CD4-positive, alpha-beta T cell treated with Interleukin-4 for 1 hour (primary cell): ENCODE measurements around the gene RIPK4.

Experiments used
- DNase-seq, 2 donors: peaks; one replicate each; pipeline ENCODE4 v3.0.0-alpha.2; 2020 to 2022

Gene RIPK4

DNA sequence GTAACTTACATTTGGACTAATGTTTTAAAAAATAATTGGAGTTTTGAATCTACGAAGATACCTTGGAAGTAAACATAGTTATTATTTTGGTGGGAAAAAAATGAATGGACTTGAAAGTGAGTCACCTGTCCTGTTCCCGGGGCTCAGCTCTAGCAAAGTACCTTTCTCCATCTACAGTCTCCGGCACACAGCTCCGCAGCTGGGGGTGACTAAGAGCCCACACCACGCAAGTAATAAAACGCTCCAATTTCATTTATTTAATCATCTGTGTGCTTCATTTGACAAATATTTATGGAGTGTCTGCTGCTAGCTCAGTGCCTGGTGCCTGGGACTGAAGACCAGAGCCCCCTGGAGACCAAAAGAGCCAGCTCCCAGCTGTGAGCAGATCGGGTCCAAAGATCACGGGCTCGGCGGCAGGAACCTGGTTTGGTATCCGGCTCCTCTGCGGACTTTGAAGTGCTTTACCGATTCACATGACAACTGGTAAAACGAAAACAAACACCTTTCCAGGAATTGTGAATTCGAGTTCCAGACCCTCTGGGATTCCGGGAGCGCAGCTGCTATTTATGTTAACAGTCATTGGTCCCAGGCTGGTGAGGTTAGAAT is 1.7 kb upstream of the RIPK4 start:
- no peak for DNase-seq

GRCh38 chr21:41767606-41768436 is 969 bp upstream of the RIPK4 start:
- no peak for DNase-seq

GRCh38 chr21:41765973-41766882 is 624 bp downstream of the RIPK4 start:
- no peak for DNase-seq

DNA sequence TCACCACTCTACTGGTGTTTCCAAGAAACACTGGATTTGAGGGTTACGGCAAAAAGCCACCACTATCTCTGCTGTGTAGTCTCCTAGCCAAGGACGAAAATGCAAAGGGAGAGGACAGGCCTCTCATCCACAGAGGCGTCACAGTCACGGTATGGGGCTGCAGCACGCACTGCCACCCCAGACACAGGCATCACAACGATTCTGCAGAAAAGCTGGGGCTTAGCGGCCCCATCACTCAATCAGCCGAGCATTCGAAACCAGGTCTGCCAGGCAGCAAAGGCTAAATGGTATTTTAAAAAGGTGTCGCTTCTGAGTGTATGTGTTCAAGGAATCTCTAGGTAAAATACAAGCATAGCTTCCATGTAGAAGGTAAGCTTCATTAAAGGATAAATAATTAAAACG is 1.4 kb downstream of the RIPK4 start:
- no peak for DNase-seq

- no peak for DNase-seq
Observed at GRCh38 chr21:41764558-41765419, 2.1 kb downstream of the RIPK4 start.

GRCh38 chr21:41763996-41764395 is 2.9 kb downstream of the RIPK4 start:
- no peak for DNase-seq

- no peak for DNase-seq
Observed at GRCh38 chr21:41763398-41763931, 3.4 kb downstream of the RIPK4 start.

GRCh38 chr21:41762753-41763152 is 4.1 kb downstream of the RIPK4 start:
- no peak for DNase-seq

GRCh38 chr21:41761934-41762635 is 4.8 kb downstream of the RIPK4 start:
- peak in 1 of 2 donors; percentile 30 for DNase-seq

GRCh38 chr21:41761211-41761933 is 5.5 kb downstream of the RIPK4 start:
- peak in 1 of 2 donors; percentile 63 for DNase-seq

DNA sequence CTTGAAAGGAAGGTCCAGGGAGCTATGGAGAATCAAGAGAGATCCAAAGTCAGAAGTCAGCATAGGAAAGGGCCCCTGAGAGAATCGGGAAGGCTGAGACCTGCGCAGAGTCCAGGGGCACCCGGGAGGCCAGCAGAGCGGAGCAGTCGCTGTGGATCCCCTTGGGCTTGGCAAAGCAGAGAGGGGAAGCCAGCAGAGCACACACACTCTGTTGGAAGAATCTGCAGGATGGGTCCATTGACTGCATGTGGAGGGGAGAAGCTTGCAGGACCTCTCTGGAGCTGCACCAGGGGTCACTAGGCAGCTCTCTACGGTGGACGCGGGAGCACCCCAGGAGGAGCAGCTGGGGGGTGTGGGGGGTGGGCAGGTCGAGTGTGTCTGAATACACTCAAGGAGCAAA is 6.4 kb downstream of the RIPK4 start:
- DNase-seq, result no peak

DNA sequence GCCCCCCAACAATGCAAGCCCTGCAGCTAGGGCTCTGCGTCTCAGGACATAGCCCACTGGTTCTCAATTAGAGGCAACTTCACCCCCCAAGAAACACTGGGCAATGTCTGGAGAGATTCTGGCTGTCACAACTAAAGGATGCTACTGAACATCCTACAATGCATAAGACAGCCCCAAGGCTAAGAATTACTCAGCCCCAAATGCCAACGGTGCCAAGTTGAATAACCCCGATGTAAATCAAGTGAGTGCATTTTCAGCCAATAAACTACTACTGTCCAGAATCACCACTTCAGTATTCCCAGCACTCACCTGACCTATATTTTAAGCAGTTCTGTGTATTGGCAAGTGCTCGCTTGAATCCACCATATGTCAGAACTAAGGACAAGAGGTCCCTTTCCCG is 6.9 kb downstream of the RIPK4 start:
- no peak for DNase-seq

- DNase-seq, result no peak
Observed at GRCh38 chr21:41759214-41759840, 7.5 kb downstream of the RIPK4 start.

GRCh38 chr21:41758550-41758949 is 8.3 kb downstream of the RIPK4 start:
- no peak for DNase-seq

- DNase-seq, result no peak
Observed at GRCh38 chr21:41755934-41756773, 10.7 kb downstream of the RIPK4 start.

DNA sequence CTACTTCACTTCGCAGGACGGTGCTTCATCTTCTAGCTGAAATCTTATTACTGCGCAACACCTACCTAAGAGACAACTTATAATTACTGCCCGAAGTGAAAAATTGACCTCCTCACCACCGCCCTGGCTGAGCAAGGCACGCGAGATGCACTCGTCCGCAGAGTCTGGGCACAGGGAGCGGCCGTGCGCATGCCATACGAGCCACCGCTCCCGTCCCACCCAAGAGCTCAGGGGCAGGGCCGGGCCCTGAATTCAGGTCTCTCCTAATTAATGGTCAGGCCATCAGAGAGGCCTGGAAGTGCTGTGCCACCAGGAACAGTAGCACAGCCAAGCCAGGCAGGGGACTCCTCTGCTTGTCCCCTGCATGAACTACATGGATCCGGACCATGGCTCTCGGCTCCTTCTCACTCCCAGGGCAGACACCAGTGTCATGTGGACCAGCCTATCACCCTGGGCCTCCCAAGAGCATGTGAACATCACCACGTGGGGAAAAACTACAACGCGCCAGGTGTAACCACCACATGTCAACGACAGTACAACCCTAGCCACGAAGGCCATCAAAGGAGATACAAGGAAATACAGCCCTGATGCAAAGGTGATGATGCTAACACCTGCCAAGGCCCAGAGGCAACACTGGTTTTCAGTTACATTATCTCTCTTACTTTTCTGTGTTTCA is 11.5 kb downstream of the RIPK4 start:
- DNase-seq, result no peak

GRCh38 chr21:41754479-41754891 is 12.4 kb downstream of the RIPK4 start:
- no peak for DNase-seq

- no peak for DNase-seq
Observed at GRCh38 chr21:41753006-41753898, 13.6 kb downstream of the RIPK4 start.
